Measurements from ENCODE around the gene PCCA. TPM values are rescaled to one million over a fixed set of nuclear protein-coding genes. Genes with fewer than 3 reads are reported as not detected.

The PCCA gene
- total RNA-seq, 4 donors from 2014 or later: 40.1 to 82.8 (median 61.1) TPM

- no peak for TF ChIP-seq CTCF (IDR thresholded peaks at IDR 0.05; ENCODE audit: low read depth)
Measured at GRCh38 chr13:100436099-100436498, 347.2 kb downstream of the PCCA start.

- no peak for TF ChIP-seq CTCF (IDR thresholded peaks at IDR 0.05; ENCODE audit: low read depth)
Measured at GRCh38 chr13:100438059-100438788, 349.3 kb downstream of the PCCA start.

- TF ChIP-seq CTCF (IDR thresholded peaks at IDR 0.05; ENCODE audit: low read depth): no peak
Measured at GRCh38 chr13:100439247-100439970, 350.5 kb downstream of the PCCA start.

GRCh38 chr13:100440751-100441425 lies 352.0 kb downstream of the PCCA start:
- TF ChIP-seq CTCF (IDR thresholded peaks at IDR 0.05; ENCODE audit: low read depth): no peak

GRCh38 chr13:100442095-100442832 lies 353.4 kb downstream of the PCCA start:
- TF ChIP-seq CTCF (IDR thresholded peaks at IDR 0.05; ENCODE audit: low read depth): no peak

- TF ChIP-seq CTCF (IDR thresholded peaks at IDR 0.05; ENCODE audit: low read depth): no peak
Measured at GRCh38 chr13:100443278-100443997, 354.5 kb downstream of the PCCA start.

All from subcutaneous adipose tissue (tissue), 4 donors.